Uterus (tissue), 4 donors: ENCODE data around the gene MANSC4. TPM values are rescaled to one million over a fixed set of nuclear protein-coding genes. Genes with fewer than 3 reads are reported as not detected.

Experiments used
- DNase-seq, 2 donors: peaks; one replicate each; pipeline ENCODE4 v3.0.0-alpha.2; 2019 to 2020
- H3K27ac ChIP-seq, 2 donors: fragments of 200-600 bp; sonication (generic); 1 replicate in 1 of 2; 2 replicates in 1 of 2; pipeline ENCODE4 v1.5.1; 2016 to 2018
- H3K27me3 ChIP-seq, 2 donors: fragments of 200-600 bp; sonication (generic); one replicate each; pipeline ENCODE4 v1.5.1; 2018 to 2019; ENCODE audit warnings: control low read depth in 1 of 2
- H3K36me3 ChIP-seq, 2 donors: fragments of 200-600 bp; sonication (generic); one replicate each; pipeline ENCODE4 v1.5.1; 2019; ENCODE audit warnings: control low read depth in 1 of 2
- H3K4me1 ChIP-seq, 2 donors: fragments of 200-600 bp; sonication (generic); one replicate each; pipeline ENCODE4 v1.5.1; 2018 to 2019; ENCODE audit warnings: control low read depth in 1 of 2
- H3K4me3 ChIP-seq, 2 donors: fragments of 200-600 bp; sonication (generic); 1 replicate in 1 of 2; 2 replicates in 1 of 2; pipeline ENCODE4 v1.5.1; 2018 to 2019; ENCODE audit warnings: mild to moderate bottlenecking in 1 of 2
- H3K9me3 ChIP-seq, 2 donors: fragments of 200-600 bp; sonication (generic); one replicate each; pipeline ENCODE4 v1.5.1; 2019; ENCODE audit warnings: control low read depth in 1 of 2
- CTCF ChIP-seq, 4 experiments: fragments of 200-600 bp in 2 of 4; fragments of 450-650 bp in 2 of 4; sonication (generic) in 2 of 4; IDR thresholded peaks; one replicate each; pipeline ENCODE4 v1.5.1; 2016 to 2019; ENCODE audit warnings: antibody characterized with exemption in 4 of 4, mild to moderate bottlenecking in 2 of 4, moderate library complexity in 1 of 4
- POLR2A ChIP-seq, 2 donors: fragments of 450-650 bp; IDR thresholded peaks; one replicate each; pipeline ENCODE4 v1.6.1; 2016; ENCODE audit warnings: antibody characterized with exemption in 2 of 2, mild to moderate bottlenecking in 1 of 2, moderate library complexity in 1 of 2
- intact Hi-C: fragments of 100-400 bp; cut with DNase I; formaldehyde crosslinking; loops from one replicate; pipeline ENCODE4 v1.15.1; 2023; ENCODE audit warnings: low total_unique reads
- total RNA-seq, 4 donors: library from RNA; depleted of rRNA in 3 of 4; stranded (reverse); fragments of >200 nt in 3 of 4; gene quantifications; one replicate each; pipeline versions ENCODE4 v1.1.0 to v1.2.4, GENCODE V29; 2014 to 2023
- donor health status: DM: yes; HTN: yes; CAD: no.

The MANSC4 gene
- total RNA-seq, 4 donors from 2014 or later: 0.48 to 0.73 TPM; not detected in 2

GRCh38 chr12:27778206-27778605 lies 1.8 kb downstream of the MANSC4 start:
- no peaks in the 10 kb centered on the region for H3K27me3 ChIP-seq
- no peak overlapping the region for H3K4me3 ChIP-seq
- H3K4me1 ChIP-seq: peaks cover 0 to 4% of the 10 kb centered on the region in 2 donors
- no peak overlapping the region for H3K27ac ChIP-seq
- TF ChIP-seq POLR2A (IDR thresholded peaks at IDR 0.05) (no peak), CTCF (IDR thresholded peaks at IDR 0.05) (no peak)
- no peaks in the 10 kb centered on the region for H3K9me3 ChIP-seq
- no peaks in the 10 kb centered on the region for H3K36me3 ChIP-seq
- intact Hi-C loops: no loop called here
- no peak for DNase-seq

DNA sequence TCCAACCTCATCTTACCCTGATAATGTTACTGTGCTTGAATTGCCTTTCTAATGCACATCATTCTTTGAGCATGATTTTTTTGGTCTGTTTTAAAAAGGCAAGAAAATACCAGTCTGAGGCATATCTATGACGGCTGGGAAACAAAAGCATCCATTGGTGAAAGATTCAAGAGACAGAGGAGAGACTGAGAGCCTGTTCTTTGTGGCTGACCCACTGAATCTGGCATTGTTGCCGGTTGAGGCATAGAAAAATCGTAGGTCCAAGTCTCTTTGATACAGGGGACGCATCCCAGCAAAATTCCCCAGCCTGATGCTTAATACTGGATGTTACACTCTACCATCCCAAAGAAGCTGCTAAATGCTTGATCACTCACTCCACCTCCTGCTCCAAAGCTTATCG lies 2.9 kb downstream of the MANSC4 start:
- TF ChIP-seq CTCF (IDR thresholded peaks at IDR 0.05) (no peak), POLR2A (IDR thresholded peaks at IDR 0.05) (no peak)
- no peak overlapping the region for H3K4me3 ChIP-seq
- H3K27ac ChIP-seq: no peak overlapping the region
- H3K4me1 ChIP-seq: no peaks in the 10 kb centered on the region
- DNase-seq: no peak
- intact Hi-C loops: no loop called here
- H3K36me3 ChIP-seq: no peaks in the 10 kb centered on the region
- H3K9me3 ChIP-seq: no peaks in the 10 kb centered on the region
- no peaks in the 10 kb centered on the region for H3K27me3 ChIP-seq

DNA sequence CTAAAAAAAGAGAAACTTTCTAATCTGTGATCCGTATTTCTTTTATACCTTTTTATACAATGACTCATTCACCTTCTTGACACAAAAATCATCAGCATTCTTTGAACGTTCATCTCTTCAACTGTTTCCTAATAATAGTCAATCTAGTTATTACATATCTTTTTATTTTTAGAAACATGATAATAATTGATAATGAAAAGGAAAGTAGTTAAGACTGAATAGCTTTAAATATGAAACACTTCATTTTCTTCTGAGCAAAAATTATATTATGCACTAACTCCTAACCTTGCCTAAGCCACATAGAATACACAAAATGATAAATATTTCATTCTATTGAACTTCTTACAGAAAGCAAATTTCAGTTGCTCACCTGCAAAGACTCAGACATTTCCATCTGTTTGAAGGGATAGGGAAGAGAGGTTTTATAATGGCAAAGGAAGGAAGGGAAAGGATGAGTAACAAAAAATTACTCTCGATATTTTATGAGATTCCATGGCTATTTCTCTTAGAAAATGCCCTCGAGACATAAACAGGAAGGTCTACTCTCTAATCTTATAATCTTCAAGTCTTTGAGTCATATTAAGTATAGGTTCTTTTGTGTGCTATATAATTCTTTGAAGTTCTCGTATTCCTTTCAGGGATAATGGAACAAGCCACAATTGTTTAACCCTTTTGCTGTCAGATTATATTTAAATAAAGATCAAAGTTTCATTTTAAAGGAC lies 7.5 kb downstream of the MANSC4 start:
- H3K27me3 ChIP-seq: no peaks in the 10 kb centered on the region
- H3K4me3 ChIP-seq: no peak overlapping the region
- DNase-seq: no peak
- H3K9me3 ChIP-seq: no peaks in the 10 kb centered on the region
- no peaks in the 10 kb centered on the region for H3K36me3 ChIP-seq
- no peak overlapping the region for H3K27ac ChIP-seq
- intact Hi-C loops: no loop called here
- TF ChIP-seq CTCF (IDR thresholded peaks at IDR 0.05) (no peak), POLR2A (IDR thresholded peaks at IDR 0.05) (no peak)
- H3K4me1 ChIP-seq: no peaks in the 10 kb centered on the region

DNA sequence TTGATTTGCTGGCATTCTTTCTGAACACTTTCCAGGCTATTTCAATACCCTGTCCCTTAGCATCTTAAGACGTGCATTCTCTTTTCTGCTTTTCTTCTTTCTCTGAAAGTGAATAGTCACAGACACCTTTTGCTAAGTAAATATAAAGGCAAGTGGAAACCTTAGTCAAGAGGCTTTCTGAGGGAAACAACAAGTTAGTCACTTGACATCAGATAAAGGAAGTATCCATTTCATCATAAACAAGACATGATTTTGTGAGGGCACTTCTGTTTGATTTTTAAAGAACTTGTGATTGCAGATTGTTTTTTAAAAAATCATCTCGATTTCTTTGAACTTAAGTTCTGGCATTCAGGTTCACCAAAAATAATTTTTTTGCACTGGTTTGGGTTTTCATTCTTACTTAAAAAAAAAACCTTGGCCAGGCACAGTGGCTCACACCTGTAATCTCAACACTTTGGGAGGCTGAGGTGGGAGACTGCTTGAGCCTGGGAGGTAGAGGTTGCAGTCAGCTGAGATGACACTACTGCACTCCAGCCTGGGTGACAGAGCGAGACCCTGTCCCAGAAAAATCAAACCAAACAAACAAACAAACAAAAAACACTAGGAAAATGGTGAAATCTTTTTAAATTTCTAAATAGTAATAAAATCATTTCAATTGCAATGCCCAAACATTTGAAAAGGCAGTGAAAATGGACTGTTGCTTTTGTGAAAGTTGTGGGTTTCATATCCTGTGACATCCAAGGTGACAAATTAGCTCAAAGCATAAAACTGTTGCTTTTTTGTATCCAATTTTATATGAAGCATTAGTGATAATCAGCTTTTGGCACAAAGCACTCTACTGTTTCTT lies 8.3 kb downstream of the MANSC4 start:
- intact Hi-C loops: no loop called here
- Histone ChIP-seq H3K4me3 (no peak overlapping the region), H3K9me3 (no peaks in the 10 kb centered on the region), H3K27ac (no peak overlapping the region), H3K36me3 (no peaks in the 10 kb centered on the region), H3K27me3 (no peaks in the 10 kb centered on the region), H3K4me1 (no peaks in the 10 kb centered on the region)
- TF ChIP-seq CTCF (IDR thresholded peaks at IDR 0.05): no peak
- TF ChIP-seq POLR2A (IDR thresholded peaks at IDR 0.05): no peak
- DNase-seq: no peak

GRCh38 chr12:27769142-27769673 lies 10.8 kb downstream of the MANSC4 start:
- Histone ChIP-seq H3K27ac (no peak overlapping the region), H3K9me3 (no peaks in the 10 kb centered on the region), H3K27me3 (no peaks in the 10 kb centered on the region), H3K36me3 (no peaks in the 10 kb centered on the region), H3K4me1 (no peaks in the 10 kb centered on the region), H3K4me3 (no peak overlapping the region)
- intact Hi-C loops: no loop called here
- DNase-seq: no peak
- TF ChIP-seq POLR2A (IDR thresholded peaks at IDR 0.05) (no peak), CTCF (IDR thresholded peaks at IDR 0.05) (no peak)
